ENCODE results near the gene ZNF609.

DNA sequence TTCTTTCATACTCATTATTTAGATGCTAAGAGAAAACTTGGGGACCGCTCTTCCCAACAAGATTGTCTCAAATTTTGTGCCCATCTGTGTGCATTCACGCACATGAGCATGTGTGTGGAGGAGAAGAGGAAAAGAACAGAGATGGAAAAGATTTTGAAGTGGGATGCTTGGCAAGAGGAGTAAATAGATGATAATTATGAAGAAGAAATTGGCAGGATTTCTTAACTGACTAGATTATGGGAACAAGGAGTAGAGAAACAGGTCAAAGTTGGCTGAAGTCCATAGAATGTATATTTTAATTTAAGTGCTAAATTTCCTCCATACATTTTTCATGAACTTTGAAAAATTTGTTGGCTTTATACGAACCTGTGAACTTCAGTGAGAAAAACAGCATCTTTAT, 100.1 kb downstream of the ZNF609 start:
- TF ChIP-seq, protein P1, sequence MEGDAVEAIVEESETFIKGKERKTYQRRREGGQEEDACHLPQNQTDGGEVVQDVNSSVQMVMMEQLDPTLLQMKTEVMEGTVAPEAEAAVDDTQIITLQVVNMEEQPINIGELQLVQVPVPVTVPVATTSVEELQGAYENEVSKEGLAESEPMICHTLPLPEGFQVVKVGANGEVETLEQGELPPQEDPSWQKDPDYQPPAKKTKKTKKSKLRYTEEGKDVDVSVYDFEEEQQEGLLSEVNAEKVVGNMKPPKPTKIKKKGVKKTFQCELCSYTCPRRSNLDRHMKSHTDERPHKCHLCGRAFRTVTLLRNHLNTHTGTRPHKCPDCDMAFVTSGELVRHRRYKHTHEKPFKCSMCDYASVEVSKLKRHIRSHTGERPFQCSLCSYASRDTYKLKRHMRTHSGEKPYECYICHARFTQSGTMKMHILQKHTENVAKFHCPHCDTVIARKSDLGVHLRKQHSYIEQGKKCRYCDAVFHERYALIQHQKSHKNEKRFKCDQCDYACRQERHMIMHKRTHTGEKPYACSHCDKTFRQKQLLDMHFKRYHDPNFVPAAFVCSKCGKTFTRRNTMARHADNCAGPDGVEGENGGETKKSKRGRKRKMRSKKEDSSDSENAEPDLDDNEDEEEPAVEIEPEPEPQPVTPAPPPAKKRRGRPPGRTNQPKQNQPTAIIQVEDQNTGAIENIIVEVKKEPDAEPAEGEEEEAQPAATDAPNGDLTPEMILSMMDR (IDR thresholded peaks at IDR 0.05) = no peak
- TF ChIP-seq POLR2A (IDR thresholded peaks at IDR 0.05) (no peak), POLR2AphosphoS5 (IDR thresholded peaks at IDR 0.05; ENCODE audit: insufficient read depth in 1 of 2, low read depth in 1 of 2) (no peak)
